Pons (tissue), 1 donor: ENCODE measurements around the gene GPRASP1.
"Not testable (repeated sequence)": the region's sequence is repeated elsewhere in the genome, so short reads cannot be mapped to it uniquely, and the experiment has no call there.

Experiments used
- DNase-seq: peaks from one replicate; pipeline ENCODE4 v3.0.0-alpha.2; 2016; ENCODE audit warnings: low spot score

Gene GPRASP1

GRCh38 chrX:102651242-102652011 lies at the start of gene GPRASP1:
TSS of gene GPRASP1 (plus strand) at chrX:102651483. CDS start at chrX:102653914, 2,431 bp downstream.
- no peak for DNase-seq

GRCh38 chrX:102604327-102604726 lies 47.0 kb upstream of the GPRASP1 start:
- no peak for DNase-seq

- no peak for DNase-seq
Measured at GRCh38 chrX:102606115-102606514, 45.2 kb upstream of the GPRASP1 start.

GRCh38 chrX:102610905-102611304 lies 40.4 kb upstream of the GPRASP1 start:
- no peak for DNase-seq

GRCh38 chrX:102624105-102624504 lies 27.2 kb upstream of the GPRASP1 start:
- DNase-seq, result peak; percentile 46

GRCh38 chrX:102627640-102628039 lies 23.6 kb upstream of the GPRASP1 start:
- DNase-seq, result no peak

- DNase-seq, result no peak
Measured at GRCh38 chrX:102637561-102637960, 13.7 kb upstream of the GPRASP1 start.

GRCh38 chrX:102650903-102651241 lies 411 bp upstream of the GPRASP1 start:
- no peak for DNase-seq

- peak; percentile 64 for DNase-seq
Measured at GRCh38 chrX:102652031-102652688, 877 bp downstream of the GPRASP1 start.

GRCh38 chrX:102654696-102655095 lies 3.4 kb downstream of the GPRASP1 start:
- DNase-seq, result no peak

GRCh38 chrX:102658556-102658955 lies 7.3 kb downstream of the GPRASP1 start:
- no peak for DNase-seq

GRCh38 chrX:102659790-102660757 lies 8.8 kb downstream of the GPRASP1 start:
- peak; percentile 70 for DNase-seq

- DNase-seq, result not testable (repeated sequence)
Measured at GRCh38 chrX:102663820-102664219, 12.5 kb downstream of the GPRASP1 start.

GRCh38 chrX:102667034-102667433 lies 15.8 kb downstream of the GPRASP1 start:
- DNase-seq, result not testable (repeated sequence)

GRCh38 chrX:102669526-102669925 lies 18.2 kb downstream of the GPRASP1 start:
- no peak for DNase-seq

- DNase-seq, result no peak
Measured at GRCh38 chrX:102672856-102673255, 21.6 kb downstream of the GPRASP1 start.

- not testable (repeated sequence) for DNase-seq
Measured at GRCh38 chrX:102677479-102677878, 26.2 kb downstream of the GPRASP1 start.

GRCh38 chrX:102684772-102685520 lies 33.7 kb downstream of the GPRASP1 start:
- no peak for DNase-seq

GRCh38 chrX:102694749-102695148 lies 43.5 kb downstream of the GPRASP1 start:
- DNase-seq, result no peak

GRCh38 chrX:102696306-102696705 lies 45.0 kb downstream of the GPRASP1 start:
- no peak for DNase-seq

- DNase-seq, result no peak
Measured at GRCh38 chrX:102697494-102697893, 46.2 kb downstream of the GPRASP1 start.
